ENCODE data around the gene MKI67. TPM values are rescaled to one million over a fixed set of nuclear protein-coding genes. Genes with fewer than 3 reads are reported as not detected.

Gene MKI67
- total and polyA plus RNA-seq, 8 donors: under 0.01 to 3.1 (median 0.47) TPM

DNA sequence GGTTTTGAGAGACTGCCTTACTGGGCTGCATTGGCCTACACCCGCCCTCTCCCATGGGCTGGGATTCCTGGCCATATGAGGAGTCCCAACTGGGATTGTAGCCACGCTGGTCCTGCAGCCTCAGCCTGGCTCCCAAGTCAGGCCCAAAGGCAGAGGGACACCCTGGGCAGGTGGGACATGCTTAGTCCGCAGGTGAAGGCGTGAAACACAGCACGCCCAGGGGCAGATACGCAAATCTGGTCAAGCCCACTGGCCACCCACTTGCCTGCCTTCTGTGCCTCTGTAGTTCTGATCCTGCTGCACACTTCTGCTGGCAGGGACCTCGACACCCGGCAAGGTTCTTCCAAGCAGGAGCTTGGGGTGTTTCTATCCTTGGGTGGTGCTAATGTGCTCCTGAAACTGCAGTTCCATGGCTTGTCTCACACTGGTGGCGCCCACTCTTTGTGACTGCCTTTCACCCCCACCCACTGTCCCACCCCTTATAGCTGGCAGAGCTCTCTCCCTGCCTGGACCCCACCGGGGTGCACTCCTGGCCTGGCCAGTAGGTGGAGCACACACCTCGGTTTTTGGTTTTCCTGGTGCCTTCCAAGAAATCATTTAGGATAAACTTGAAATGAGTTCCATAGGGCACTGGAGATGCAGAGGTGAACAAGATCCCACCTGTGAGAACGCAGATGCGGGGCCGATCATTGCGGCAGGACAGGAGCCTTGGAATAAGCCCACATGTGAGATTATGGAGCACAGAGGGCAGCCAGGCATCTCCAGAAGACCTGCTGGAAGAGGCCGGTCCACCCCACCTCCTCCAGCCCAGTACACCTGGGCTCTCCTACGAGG is 47.9 kb downstream of the MKI67 start:
- ATAC-seq (peak in 3 of 4 donors; percentile 73 to 85 (median 75)), FAIRE-seq (no peak), DNase-seq (peak in 4 of 6 donors; percentile 8 to 73 (median 62))
- Histone ChIP-seq H3K9me3 (no peaks in the 10 kb centered on the region), H3K4me1 (no peaks in the 10 kb centered on the region), H3K4me3 (no peak overlapping the region), H3K27me3 (no peaks in the 10 kb centered on the region), H3K36me3 (no peaks in the 10 kb centered on the region), H3K27ac (no peak overlapping the region)
- TF ChIP-seq, protein P1, sequence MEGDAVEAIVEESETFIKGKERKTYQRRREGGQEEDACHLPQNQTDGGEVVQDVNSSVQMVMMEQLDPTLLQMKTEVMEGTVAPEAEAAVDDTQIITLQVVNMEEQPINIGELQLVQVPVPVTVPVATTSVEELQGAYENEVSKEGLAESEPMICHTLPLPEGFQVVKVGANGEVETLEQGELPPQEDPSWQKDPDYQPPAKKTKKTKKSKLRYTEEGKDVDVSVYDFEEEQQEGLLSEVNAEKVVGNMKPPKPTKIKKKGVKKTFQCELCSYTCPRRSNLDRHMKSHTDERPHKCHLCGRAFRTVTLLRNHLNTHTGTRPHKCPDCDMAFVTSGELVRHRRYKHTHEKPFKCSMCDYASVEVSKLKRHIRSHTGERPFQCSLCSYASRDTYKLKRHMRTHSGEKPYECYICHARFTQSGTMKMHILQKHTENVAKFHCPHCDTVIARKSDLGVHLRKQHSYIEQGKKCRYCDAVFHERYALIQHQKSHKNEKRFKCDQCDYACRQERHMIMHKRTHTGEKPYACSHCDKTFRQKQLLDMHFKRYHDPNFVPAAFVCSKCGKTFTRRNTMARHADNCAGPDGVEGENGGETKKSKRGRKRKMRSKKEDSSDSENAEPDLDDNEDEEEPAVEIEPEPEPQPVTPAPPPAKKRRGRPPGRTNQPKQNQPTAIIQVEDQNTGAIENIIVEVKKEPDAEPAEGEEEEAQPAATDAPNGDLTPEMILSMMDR (IDR thresholded peaks at IDR 0.05): peak; percentile 19 to 66 (median 40)
- WGBS, 2 donors: 39 to 45% methylated on average over 17 of the region's 17 CpGs
- intact Hi-C loops (cut with DNase I): loop anchor here in 1 of 3 donors (10.0 kb wide), 1 partner anchor 76 kb away; no protein-coding TSS in a partner anchor

DNA sequence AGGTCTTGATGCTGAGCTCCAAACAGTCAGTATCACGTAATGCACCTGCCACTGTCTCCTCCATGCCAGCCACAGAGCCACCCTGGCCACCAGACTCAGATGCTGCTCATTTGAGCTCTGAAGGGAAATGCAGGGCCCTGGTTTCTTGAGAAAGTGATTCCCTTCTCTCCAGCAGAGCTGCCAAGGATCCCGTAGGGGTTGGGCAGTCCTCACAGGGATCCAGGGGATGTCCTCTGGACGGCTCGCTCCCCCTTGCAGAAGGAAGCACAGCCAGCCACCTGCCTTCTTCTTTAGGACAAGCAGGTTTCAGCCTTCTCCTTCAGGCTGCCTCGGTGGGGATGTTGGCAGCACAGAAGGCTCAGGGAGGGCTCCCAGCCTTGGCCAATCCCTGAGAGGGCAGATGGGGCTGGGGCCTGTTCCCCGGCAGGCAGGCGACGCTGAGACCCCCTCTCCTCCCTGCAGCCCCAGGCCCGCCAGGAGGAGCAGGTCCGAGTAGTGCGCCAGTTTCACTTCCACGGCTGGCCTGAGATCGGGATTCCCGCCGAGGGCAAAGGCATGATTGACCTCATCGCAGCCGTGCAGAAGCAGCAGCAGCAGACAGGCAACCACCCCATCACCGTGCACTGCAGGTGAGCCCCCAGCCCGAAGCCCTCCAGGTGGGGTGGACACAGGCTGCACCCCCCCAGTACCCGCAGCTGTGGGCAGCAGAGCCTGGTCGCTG is 48.9 kb downstream of the MKI67 start:
- no peaks in the 10 kb centered on the region for H3K9me3 ChIP-seq
- no peaks in the 10 kb centered on the region for H3K27me3 ChIP-seq
- DNase-seq (peak in 2 of 6 donors; percentile 47), FAIRE-seq (no peak), ATAC-seq (no peak)
- TF ChIP-seq, protein P1 (IDR thresholded peaks at IDR 0.05): no peak
- no peak overlapping the region for H3K27ac ChIP-seq
- no peaks in the 10 kb centered on the region for H3K36me3 ChIP-seq
- intact Hi-C loops (cut with DNase I): loop anchor here in 1 of 3 donors (10.0 kb wide), 1 partner anchor 77 kb away; no protein-coding TSS in a partner anchor
- H3K4me3 ChIP-seq: no peak overlapping the region
- H3K4me1 ChIP-seq: no peaks in the 10 kb centered on the region
- 57 to 73% methylated on average over 21 of the region's 21 CpGs for WGBS, 2 donors

DNA sequence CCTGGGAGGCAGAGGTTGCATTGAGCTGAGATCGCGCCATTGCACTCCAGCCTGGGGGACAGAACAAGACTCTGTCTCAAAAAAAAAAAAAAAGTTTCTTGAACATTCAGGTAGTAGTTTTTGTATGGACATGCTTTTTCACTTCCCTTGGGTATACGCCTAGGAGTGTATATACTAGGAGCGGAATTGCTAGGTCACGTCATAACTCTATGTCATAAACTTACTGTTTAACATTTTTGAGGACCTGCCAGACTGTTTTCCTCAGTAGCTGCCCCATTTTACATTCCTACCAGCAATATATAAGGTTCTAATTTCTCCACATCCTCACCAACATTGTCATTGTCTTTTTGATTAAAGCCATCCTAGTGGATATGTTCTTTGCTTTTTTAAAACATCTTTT is 51.6 kb downstream of the MKI67 start:
- Histone ChIP-seq H3K4me3 (no peak overlapping the region), H3K36me3 (no peaks in the 10 kb centered on the region), H3K4me1 (no peaks in the 10 kb centered on the region), H3K27ac (no peak overlapping the region), H3K9me3 (no peaks in the 10 kb centered on the region), H3K27me3 (no peaks in the 10 kb centered on the region)
- TF ChIP-seq, protein P1 (IDR thresholded peaks at IDR 0.05): no peak
- no peak for FAIRE-seq
- WGBS, 2 donors: 74 to 94% methylated on average over 5 of the region's 5 CpGs
- intact Hi-C loops (cut with DNase I): loop anchor here in 1 of 3 donors (10.0 kb wide), 1 partner anchor 80 kb away; no protein-coding TSS in a partner anchor
- ATAC-seq: no peak
- no peak for DNase-seq

DNA sequence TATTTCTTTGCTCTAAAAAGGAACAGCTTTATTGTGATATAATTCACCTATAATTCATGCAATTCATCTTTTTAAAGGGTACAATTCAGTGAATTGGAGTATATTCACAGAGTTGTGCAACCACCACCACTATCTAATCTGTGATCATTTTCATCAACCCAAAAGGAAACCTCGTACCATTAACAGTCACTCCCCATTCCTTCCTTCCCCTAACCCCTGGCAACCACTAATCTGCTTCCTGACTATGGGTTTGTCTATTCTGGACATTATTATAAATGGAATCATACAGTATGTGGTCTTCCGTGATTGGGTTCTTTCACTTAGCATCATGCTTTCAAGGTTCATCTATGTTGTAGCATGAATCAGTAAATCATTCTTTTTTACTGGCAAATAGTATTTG is 52.3 kb downstream of the MKI67 start:
- Histone ChIP-seq H3K36me3 (no peaks in the 10 kb centered on the region), H3K4me1 (no peaks in the 10 kb centered on the region), H3K27me3 (no peaks in the 10 kb centered on the region), H3K4me3 (no peak overlapping the region), H3K27ac (no peak overlapping the region), H3K9me3 (no peaks in the 10 kb centered on the region)
- TF ChIP-seq, protein P1 (IDR thresholded peaks at IDR 0.05): no peak
- DNase-seq: no peak
- 56 to 74% methylated on average over 2 of the region's 2 CpGs for WGBS, 2 donors
- no peak for ATAC-seq
- no peak for FAIRE-seq
- intact Hi-C loops (cut with DNase I): loop anchor here in 1 of 3 donors (10.0 kb wide), 1 partner anchor 81 kb away; no protein-coding TSS in a partner anchor

Measured in pancreas (tissue), 10 donors.